Measurements from ENCODE around the gene WDR35. TPM values are rescaled to one million over a fixed set of nuclear protein-coding genes. Genes with fewer than 3 reads are reported as not detected.

The WDR35 gene
- total RNA-seq, 1 donor = 18.1 TPM

DNA sequence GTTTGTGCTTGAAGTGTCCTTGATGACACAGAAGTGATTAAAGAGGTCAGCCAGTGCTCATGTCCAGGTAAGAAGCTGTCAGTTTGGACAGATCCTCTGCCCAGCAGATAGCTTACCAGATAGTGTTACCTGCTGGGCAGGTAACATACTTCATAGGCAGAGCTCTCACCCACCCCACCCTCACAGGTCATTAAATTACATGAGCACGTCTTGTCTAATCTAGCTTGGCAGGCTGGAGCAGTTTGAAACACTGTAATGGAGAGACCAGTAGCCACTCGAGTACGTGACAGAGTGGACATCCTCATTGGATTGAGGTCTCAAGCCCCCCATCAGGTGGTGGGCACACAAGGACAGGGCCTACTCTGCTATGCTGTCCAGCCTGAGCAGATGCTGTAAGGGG is 115.2 kb downstream of the WDR35 start:
- TF ChIP-seq, protein P1, sequence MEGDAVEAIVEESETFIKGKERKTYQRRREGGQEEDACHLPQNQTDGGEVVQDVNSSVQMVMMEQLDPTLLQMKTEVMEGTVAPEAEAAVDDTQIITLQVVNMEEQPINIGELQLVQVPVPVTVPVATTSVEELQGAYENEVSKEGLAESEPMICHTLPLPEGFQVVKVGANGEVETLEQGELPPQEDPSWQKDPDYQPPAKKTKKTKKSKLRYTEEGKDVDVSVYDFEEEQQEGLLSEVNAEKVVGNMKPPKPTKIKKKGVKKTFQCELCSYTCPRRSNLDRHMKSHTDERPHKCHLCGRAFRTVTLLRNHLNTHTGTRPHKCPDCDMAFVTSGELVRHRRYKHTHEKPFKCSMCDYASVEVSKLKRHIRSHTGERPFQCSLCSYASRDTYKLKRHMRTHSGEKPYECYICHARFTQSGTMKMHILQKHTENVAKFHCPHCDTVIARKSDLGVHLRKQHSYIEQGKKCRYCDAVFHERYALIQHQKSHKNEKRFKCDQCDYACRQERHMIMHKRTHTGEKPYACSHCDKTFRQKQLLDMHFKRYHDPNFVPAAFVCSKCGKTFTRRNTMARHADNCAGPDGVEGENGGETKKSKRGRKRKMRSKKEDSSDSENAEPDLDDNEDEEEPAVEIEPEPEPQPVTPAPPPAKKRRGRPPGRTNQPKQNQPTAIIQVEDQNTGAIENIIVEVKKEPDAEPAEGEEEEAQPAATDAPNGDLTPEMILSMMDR (IDR thresholded peaks at IDR 0.05; ENCODE audit: extremely low read depth, low read depth, low read length) = no peak
- H4K20me1 ChIP-seq (ENCODE audit: insufficient read depth, low read length) = no peaks in the 10 kb centered on the region
- H3K4me3 ChIP-seq (ENCODE audit: insufficient read depth, low read length) = no peak overlapping the region
- no peak overlapping the region for H2AFZ ChIP-seq (ENCODE audit: low read length)
- H3K36me3 ChIP-seq (ENCODE audit: insufficient read depth, low read length) = no peaks in the 10 kb centered on the region
- DNase-seq (ENCODE audit: insufficient read length, low spot score, missing footprints) = no peak
- H3K27ac ChIP-seq (ENCODE audit: low read depth, low read length) = no peak overlapping the region
- H3K4me1 ChIP-seq (ENCODE audit: insufficient read depth, low read length) = peaks cover 3% of the 10 kb centered on the region
- no peaks in the 10 kb centered on the region for H3K27me3 ChIP-seq (ENCODE audit: insufficient read depth, low read length)
- H3K79me2 ChIP-seq (ENCODE audit: insufficient read depth, low read length) = no peaks in the 10 kb centered on the region
- no peaks in the 10 kb centered on the region for H3K9me3 ChIP-seq (ENCODE audit: low read depth, low read length)
- H3K4me2 ChIP-seq (ENCODE audit: insufficient read depth, low read length) = no peak overlapping the region

DNA sequence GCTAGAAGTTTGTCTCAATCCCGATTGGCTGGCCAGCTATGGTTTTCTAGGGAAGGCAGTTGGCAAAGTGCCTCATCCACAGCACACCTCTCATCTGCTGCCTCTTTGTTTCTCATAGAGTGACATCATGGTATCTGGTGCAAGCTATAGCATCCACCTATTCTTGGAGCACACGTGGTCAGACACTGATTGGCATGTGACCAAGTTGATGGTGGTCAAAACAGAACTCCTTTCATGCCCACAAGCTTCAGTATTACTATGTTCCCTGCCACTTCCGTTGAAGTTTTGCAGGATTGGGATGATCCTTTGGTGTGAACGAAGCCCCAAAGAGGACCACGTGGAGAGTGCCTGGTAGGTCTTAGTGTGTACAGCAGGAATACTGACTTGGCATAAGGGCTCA is 116.9 kb downstream of the WDR35 start:
- Histone ChIP-seq H3K27ac (ENCODE audit: low read depth, low read length) (no peak overlapping the region), H3K4me1 (ENCODE audit: insufficient read depth, low read length) (peaks cover 6% of the 10 kb centered on the region), H3K4me2 (ENCODE audit: insufficient read depth, low read length) (no peak overlapping the region), H3K79me2 (ENCODE audit: insufficient read depth, low read length) (no peaks in the 10 kb centered on the region), H3K9me3 (ENCODE audit: low read depth, low read length) (no peaks in the 10 kb centered on the region), H4K20me1 (ENCODE audit: insufficient read depth, low read length) (no peaks in the 10 kb centered on the region), H3K27me3 (ENCODE audit: insufficient read depth, low read length) (no peaks in the 10 kb centered on the region), H3K36me3 (ENCODE audit: insufficient read depth, low read length) (no peaks in the 10 kb centered on the region), H2AFZ (ENCODE audit: low read length) (no peak overlapping the region), H3K4me3 (ENCODE audit: insufficient read depth, low read length) (no peak overlapping the region)
- TF ChIP-seq, protein P1 (IDR thresholded peaks at IDR 0.05; ENCODE audit: extremely low read depth, low read depth, low read length) = no peak
- DNase-seq (ENCODE audit: insufficient read length, low spot score, missing footprints) = no peak

DNA sequence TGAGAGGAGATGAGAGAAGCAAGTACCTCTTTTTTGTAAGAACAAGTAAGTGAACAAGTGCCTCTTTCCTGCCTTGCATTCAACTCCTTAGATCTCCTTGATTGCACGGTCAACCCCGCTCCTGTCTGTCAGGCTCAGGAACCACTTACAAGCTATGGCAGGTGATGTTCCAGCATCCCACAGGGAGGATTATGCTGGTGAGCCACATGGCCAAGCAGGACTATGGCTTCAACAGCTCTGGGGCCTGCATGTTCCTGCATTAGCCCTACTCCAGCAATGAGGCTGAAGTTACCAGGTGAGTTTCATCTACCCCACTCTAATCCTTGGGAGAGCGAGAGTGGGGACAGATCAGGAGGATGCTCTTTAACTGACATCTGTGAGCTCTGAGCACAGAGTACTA is 117.6 kb downstream of the WDR35 start:
- no peaks in the 10 kb centered on the region for H3K27me3 ChIP-seq (ENCODE audit: insufficient read depth, low read length)
- no peak overlapping the region for H3K27ac ChIP-seq (ENCODE audit: low read depth, low read length)
- no peaks in the 10 kb centered on the region for H3K9me3 ChIP-seq (ENCODE audit: low read depth, low read length)
- no peaks in the 10 kb centered on the region for H3K79me2 ChIP-seq (ENCODE audit: insufficient read depth, low read length)
- no peak overlapping the region for H3K4me2 ChIP-seq (ENCODE audit: insufficient read depth, low read length)
- DNase-seq (ENCODE audit: insufficient read length, low spot score, missing footprints) = no peak
- H4K20me1 ChIP-seq (ENCODE audit: insufficient read depth, low read length) = no peaks in the 10 kb centered on the region
- no peak overlapping the region for H2AFZ ChIP-seq (ENCODE audit: low read length)
- TF ChIP-seq, protein P1 (IDR thresholded peaks at IDR 0.05; ENCODE audit: extremely low read depth, low read depth, low read length) = no peak
- peaks cover 6% of the 10 kb centered on the region for H3K4me1 ChIP-seq (ENCODE audit: insufficient read depth, low read length)
- no peak overlapping the region for H3K4me3 ChIP-seq (ENCODE audit: insufficient read depth, low read length)
- no peaks in the 10 kb centered on the region for H3K36me3 ChIP-seq (ENCODE audit: insufficient read depth, low read length)

- TF ChIP-seq, protein P1 (IDR thresholded peaks at IDR 0.05; ENCODE audit: extremely low read depth, low read depth, low read length) = no peak
- no peak overlapping the region for H3K4me3 ChIP-seq (ENCODE audit: insufficient read depth, low read length)
- H3K9me3 ChIP-seq (ENCODE audit: low read depth, low read length) = no peaks in the 10 kb centered on the region
- no peaks in the 10 kb centered on the region for H3K79me2 ChIP-seq (ENCODE audit: insufficient read depth, low read length)
- no peak for DNase-seq (ENCODE audit: insufficient read length, low spot score, missing footprints)
- H3K36me3 ChIP-seq (ENCODE audit: insufficient read depth, low read length) = no peaks in the 10 kb centered on the region
- no peak overlapping the region for H3K4me2 ChIP-seq (ENCODE audit: insufficient read depth, low read length)
- no peaks in the 10 kb centered on the region for H3K27me3 ChIP-seq (ENCODE audit: insufficient read depth, low read length)
- peaks cover 6% of the 10 kb centered on the region for H3K4me1 ChIP-seq (ENCODE audit: insufficient read depth, low read length)
- H4K20me1 ChIP-seq (ENCODE audit: insufficient read depth, low read length) = no peaks in the 10 kb centered on the region
- H3K27ac ChIP-seq (ENCODE audit: low read depth, low read length) = no peak overlapping the region
- no peak overlapping the region for H2AFZ ChIP-seq (ENCODE audit: low read length)
Measured at GRCh38 chr2:19871836-19872235, 118.1 kb downstream of the WDR35 start.
